WTC11 (cell line): ENCODE results near the gene LCTL. TPM values are rescaled to one million over a fixed set of nuclear protein-coding genes. Genes with fewer than 3 reads are reported as not detected.

Experiments used
- ATAC-seq: fragments of 200-7000 bp; cut with Tn5 transposase; 2 replicates; pipeline ENCODE4 v1.10.0; 2021; ENCODE audit warnings: mild to moderate bottlenecking, moderate library complexity
- CTCF ChIA-PET: fragments of 300-600 bp; sonication (Branson Sonifier 250); formaldehyde crosslinking; loops from one replicate; lab custom pipeline; 2021; ENCODE audit warnings: antibody characterized with exemption; lab: Charles Lee
- POLR2A ChIA-PET: fragments of 350-600 bp; sonication (Branson Sonifier 250); formaldehyde crosslinking; loops from one replicate; lab custom pipeline; 2021; ENCODE audit warnings: antibody characterized with exemption; lab: Charles Lee
- DNase-seq: peaks from one replicate; pipeline ENCODE4 v3.0.0; 2021; ENCODE audit warnings: low spot score
- H3K27ac Mint-ChIP-seq: 2 replicates; pipeline ENCODE4 v1.8.0; 2021; ENCODE audit warnings: mixed read lengths
- H3K27me3 Mint-ChIP-seq: 2 replicates; pipeline ENCODE4 v1.8.0; 2021; ENCODE audit warnings: low read depth, mild to moderate bottlenecking, moderate library complexity, mixed read lengths
- H3K36me3 Mint-ChIP-seq: 2 replicates; pipeline ENCODE4 v1.8.0; 2021; ENCODE audit warnings: mixed read lengths
- H3K4me1 Mint-ChIP-seq: 2 replicates; pipeline ENCODE4 v1.8.0; 2022; ENCODE audit warnings: mixed read lengths
- H3K4me3 Mint-ChIP-seq: 2 replicates; pipeline ENCODE4 v1.8.0; 2021; ENCODE audit warnings: mild to moderate bottlenecking, moderate library complexity, mixed read lengths
- H3K9me3 Mint-ChIP-seq: 2 replicates; pipeline ENCODE4 v1.8.0; 2021; ENCODE audit warnings: mixed read lengths
- E2F4 ChIP-seq: sonication (generic); formaldehyde crosslinking; IDR thresholded peaks from 2 replicates; pipeline ENCODE4 v1.8.1; 2022; ENCODE audit warnings: low read depth, mild to moderate bottlenecking, moderate library complexity, missing genetic modification reagents, borderline replicate concordance
- EMX1 ChIP-seq: fragments of 250-450 bp; sonication (Bioruptor Pico); IDR thresholded peaks from 2 replicates; pipeline ENCODE4 v1.8.0; 2021; ENCODE audit warnings: mild to moderate bottlenecking
- ESRRA ChIP-seq: sonication (generic); formaldehyde crosslinking; IDR thresholded peaks from 2 replicates; pipeline ENCODE4 v1.8.1; 2022; ENCODE audit warnings: mild to moderate bottlenecking, missing genetic modification reagents, borderline replicate concordance
- ETV6 ChIP-seq: sonication (generic); formaldehyde crosslinking; IDR thresholded peaks from 2 replicates; pipeline ENCODE4 v1.8.1; 2022; ENCODE audit warnings: mild to moderate bottlenecking, missing genetic modification reagents
- FOXP1 ChIP-seq: sonication (generic); formaldehyde crosslinking; IDR thresholded peaks from 2 replicates; pipeline ENCODE4 v1.8.0; 2022; ENCODE audit warnings: missing genetic modification reagents, mild to moderate bottlenecking, moderate library complexity, borderline replicate concordance
- HMGA2 ChIP-seq: fragments of 250-450 bp; sonication (Bioruptor Pico); IDR thresholded peaks from 2 replicates; pipeline ENCODE4 v1.4.0; 2021; ENCODE audit warnings: mild to moderate bottlenecking, moderate library complexity
- HMGXB4 ChIP-seq: sonication (generic); formaldehyde crosslinking; IDR thresholded peaks from 2 replicates; pipeline ENCODE4 v1.8.1; 2023; ENCODE audit warnings: mild to moderate bottlenecking, moderate library complexity, missing genetic modification reagents
- MAX ChIP-seq: sonication (generic); formaldehyde crosslinking; IDR thresholded peaks from 2 replicates; pipeline ENCODE4 v1.8.0; 2022; ENCODE audit warnings: mild to moderate bottlenecking, missing genetic modification reagents
- NFATC4 ChIP-seq: fragments of 250-450 bp; sonication (Bioruptor Pico); IDR thresholded peaks from 2 replicates; pipeline ENCODE4 v1.9.0; 2021; ENCODE audit warnings: mild to moderate bottlenecking
- PRDM15 ChIP-seq: sonication (generic); formaldehyde crosslinking; IDR thresholded peaks from 2 replicates; pipeline ENCODE4 v1.8.0; 2022; ENCODE audit warnings: missing genetic modification reagents
- PRRX2 ChIP-seq: fragments of 250-450 bp; sonication (Bioruptor Pico); IDR thresholded peaks from 2 replicates; pipeline ENCODE4 v1.8.0; 2021; ENCODE audit warnings: mild to moderate bottlenecking
- RELA ChIP-seq: sonication (generic); formaldehyde crosslinking; IDR thresholded peaks from 2 replicates; pipeline ENCODE4 v1.8.1; 2022; ENCODE audit warnings: missing genetic modification reagents, mild to moderate bottlenecking, borderline replicate concordance
- TEAD1 ChIP-seq: sonication (generic); formaldehyde crosslinking; IDR thresholded peaks from 2 replicates; pipeline ENCODE4 v1.8.0; 2022; ENCODE audit warnings: mild to moderate bottlenecking, missing genetic modification reagents
- USF2 ChIP-seq: sonication (generic); formaldehyde crosslinking; IDR thresholded peaks from 2 replicates; pipeline ENCODE4 v1.8.1; 2023; ENCODE audit warnings: mild to moderate bottlenecking, missing genetic modification reagents, moderate library complexity
- ZNF121 ChIP-seq: sonication (generic); formaldehyde crosslinking; IDR thresholded peaks from 2 replicates; pipeline ENCODE4 v1.8.0; 2023; ENCODE audit warnings: missing genetic modification reagents
- ZNF232 ChIP-seq: sonication (generic); formaldehyde crosslinking; IDR thresholded peaks from 2 replicates; pipeline ENCODE4 v1.8.0; 2022; ENCODE audit warnings: mild to moderate bottlenecking, missing genetic modification reagents
- ZNF416 ChIP-seq: fragments of 250-450 bp; sonication (Bioruptor Pico); IDR thresholded peaks from 2 replicates; pipeline ENCODE4 v1.9.0; 2021; ENCODE audit warnings: mild to moderate bottlenecking, inconsistent platforms
- total RNA-seq: library from RNA; stranded (reverse); gene quantifications from 3 replicates; pipeline ENCODE4 v1.2.3, GENCODE V29; 2021

The LCTL gene
- total RNA-seq, 1 experiment from 2014 or later, result 2.2 TPM

- TF ChIP-seq E2F4 (CRISPR knock-in tag) (no peak), ESRRA (CRISPR knock-in tag) (no peak), ZNF121 (no peak), NFATC4 (CRISPR knock-in tag) (no peak), FOXP1 (CRISPR knock-in tag) (no peak), MAX (CRISPR knock-in tag) (no peak), EMX1 (CRISPR knock-in tag) (no peak)
These were observed 20.6 kb upstream of the LCTL start (continued) for GRCh38 chr15:66586155-66586976.

- DNase-seq, result no peak
- Mint-ChIP-seq H3K36me3 (no peaks in the 10 kb centered on the region), H3K4me3 (no peak overlapping the region), H3K4me1 (peaks cover 12% of the 10 kb centered on the region), H3K27ac (no peak overlapping the region), H3K9me3 (no peaks in the 10 kb centered on the region), H3K27me3 (peaks cover 3% of the 10 kb centered on the region; the same call in 1 of the 2 replicates)
- CTCF ChIA-PET, result interaction anchor here (1.0 to 1.5 kb wide), 2 partner anchors 15 to 16 kb away, joined by 4 to 5 read pairs; partner anchors contain the start of gene LCTL
- POLR2A ChIA-PET, result interaction anchor here (0.7 kb wide), 1 partner anchor 16 kb away, joined by 6 read pairs; the partner anchor contains the start of gene LCTL
- ATAC-seq, result no peak
- TF ChIP-seq TEAD1 (no peak), PRRX2 (CRISPR knock-in tag) (no peak), PRDM15 (CRISPR knock-in tag) (no peak), HMGA2 (no peak)
These were observed 16.3 kb upstream of the LCTL start for GRCh38 chr15:66581972-66582537.

GRCh38 chr15:66580643-66581042, 14.8 kb upstream of the LCTL start:
- CTCF ChIA-PET, result interaction anchor here (1.0 to 1.5 kb wide), 4 partner anchors 14 to 271 kb away, joined by 4 to 5 read pairs (median 4); partner anchors contain the start of gene LCTL
- Mint-ChIP-seq H3K4me3 (no peak overlapping the region), H3K9me3 (no peaks in the 10 kb centered on the region), H3K27ac (no peak overlapping the region), H3K36me3 (no peaks in the 10 kb centered on the region), H3K4me1 (peaks cover 5% of the 10 kb centered on the region; the same call in 1 of the 2 replicates), H3K27me3 (0 out of 2 replicates have a peak, but pooled peaks cover 3% of the 10 kb centered on the region)
- ATAC-seq (no peak), DNase-seq (no peak)
- TF ChIP-seq RELA (CRISPR knock-in tag) (no peak), PRDM15 (CRISPR knock-in tag) (no peak), ETV6 (no peak), ZNF232 (CRISPR knock-in tag) (no peak), USF2 (CRISPR knock-in tag) (no peak), HMGXB4 (CRISPR knock-in tag) (no peak), ZNF416 (CRISPR knock-in tag) (no peak)
- POLR2A ChIA-PET, result no interaction called here
